GM10266 (cell line): Measurements from ENCODE around the gene BFSP2.

ENCODE experiments used
- DNase-seq: peaks from one replicate; pipeline ENCODE4 v3.0.0; 2012; ENCODE audit errors: extremely low spot score
- CTCF ChIP-seq: IDR thresholded peaks from 2 replicates; pipeline ENCODE4 v1.5.1; 2012; ENCODE audit warnings: mild to moderate bottlenecking, low read depth; ENCODE audit not compliant: control insufficient read depth, insufficient read depth; ENCODE audit errors: missing control alignments

BFSP2 gene

DNA sequence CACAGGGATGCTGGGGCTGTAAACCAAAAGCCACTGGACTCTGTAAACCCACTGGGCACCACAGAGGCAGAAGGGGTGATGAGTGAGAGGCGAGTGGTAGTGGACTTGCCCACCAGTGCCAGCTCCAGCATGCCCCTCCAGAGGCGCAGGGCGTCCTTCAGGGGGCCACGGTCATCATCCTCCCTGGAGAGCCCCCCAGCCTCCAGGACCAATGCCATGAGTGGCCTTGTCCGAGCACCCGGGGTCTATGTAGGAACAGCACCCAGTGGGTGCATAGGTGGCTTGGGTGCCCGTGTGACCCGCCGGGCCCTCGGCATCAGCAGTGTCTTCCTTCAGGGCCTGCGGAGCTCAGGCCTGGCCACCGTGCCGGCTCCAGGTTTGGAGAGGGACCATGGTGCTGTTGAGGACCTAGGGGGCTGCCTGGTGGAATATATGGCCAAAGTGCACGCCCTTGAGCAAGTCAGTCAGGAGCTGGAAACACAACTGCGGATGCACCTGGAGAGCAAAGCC lies at the start of gene BFSP2:
BFSP2 (plus strand) TSS at position 51 of the 510 bp plus-strand sequence; CDS start at position 79, 28 bp downstream.
- DNase-seq: no peak

DNA sequence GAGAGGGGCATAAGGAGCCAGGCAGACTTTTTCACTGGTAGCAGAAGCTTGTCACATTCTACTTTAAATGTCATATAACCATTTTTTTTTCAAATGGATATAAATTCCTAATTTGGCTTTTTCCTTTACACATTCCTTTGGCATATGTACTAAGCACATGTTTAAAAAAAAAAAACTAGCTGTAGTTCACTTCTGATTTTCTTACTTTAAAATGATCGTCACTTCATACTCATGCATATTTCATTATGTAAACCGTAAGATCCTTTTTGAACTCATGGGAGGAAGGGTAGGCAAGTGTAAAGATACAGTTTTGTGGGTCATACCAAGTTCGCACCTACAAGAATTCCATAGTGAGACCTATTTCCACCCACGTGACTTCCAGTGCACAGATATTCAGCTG lies 45.1 kb upstream of the BFSP2 start:
- TF ChIP-seq CTCF: no peak
- DNase-seq: no peak

More for the DNA sequence above, at the start of gene BFSP2:
- TF ChIP-seq CTCF: no peak

DNA sequence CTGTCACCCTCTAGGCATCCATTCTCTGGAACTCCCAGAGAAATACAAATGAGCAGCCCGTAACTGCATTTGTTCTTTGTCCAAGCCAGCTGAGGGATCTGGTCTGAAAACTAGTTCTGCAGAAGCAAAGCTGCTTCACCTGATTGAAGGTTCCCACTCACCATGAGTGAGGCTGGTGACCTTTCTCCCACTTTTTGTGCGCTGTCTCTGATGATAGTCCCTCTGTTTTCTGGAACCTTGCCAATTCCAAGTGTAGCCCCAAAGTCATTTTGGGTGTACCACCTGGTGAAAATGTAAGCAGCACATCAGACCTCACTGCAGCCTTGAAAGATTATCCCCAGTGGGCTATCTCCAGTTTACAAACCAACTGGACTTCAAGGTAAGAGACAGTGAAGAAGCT lies 39.4 kb upstream of the BFSP2 start:
- DNase-seq: no peak
- no peak for TF ChIP-seq CTCF

DNA sequence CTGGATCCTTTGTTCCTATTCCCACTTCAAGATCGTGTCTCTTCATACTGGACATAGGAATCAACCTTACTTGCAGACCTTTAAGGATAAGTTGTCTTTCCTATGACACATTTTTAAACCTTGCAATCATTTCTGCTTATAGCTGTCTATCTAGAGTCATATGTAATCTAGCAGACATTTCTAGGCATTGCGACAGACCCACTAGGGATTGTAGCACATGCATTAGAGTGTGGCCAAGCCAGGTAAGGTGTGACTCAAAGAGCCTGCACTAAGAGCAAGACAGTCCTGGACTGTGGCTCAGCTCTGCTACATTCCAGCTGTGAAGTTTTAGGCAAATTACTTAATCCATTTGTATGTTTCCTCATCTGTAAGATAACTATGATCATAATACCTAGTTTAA lies 38.8 kb upstream of the BFSP2 start:
- no peak for DNase-seq
- TF ChIP-seq CTCF: no peak

DNA sequence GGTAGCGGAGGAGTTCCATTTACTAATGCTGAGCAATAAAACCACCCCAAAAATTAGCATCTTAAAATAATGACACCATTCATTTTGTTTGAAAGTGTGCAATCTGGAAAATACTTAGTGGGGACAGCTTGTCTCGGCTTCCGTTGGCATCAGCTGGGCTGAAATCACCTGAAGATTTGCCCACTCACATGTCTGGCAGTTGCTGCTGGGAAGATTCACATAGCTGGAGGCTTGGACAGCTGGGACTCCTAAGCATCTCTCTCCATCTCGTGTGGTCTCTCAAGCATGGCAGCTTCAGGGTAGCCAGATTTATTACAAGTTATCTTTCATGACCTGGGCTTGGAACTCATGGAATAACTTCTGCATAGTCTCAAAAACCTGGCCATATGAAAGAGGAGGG lies 38.4 kb upstream of the BFSP2 start:
- TF ChIP-seq CTCF: no peak

GRCh38 chr3:133362539-133362938 lies 37.3 kb upstream of the BFSP2 start:
- TF ChIP-seq CTCF: no peak
- no peak for DNase-seq

More for the DNA sequence above, 38.4 kb upstream of the BFSP2 start:
- no peak for DNase-seq

- no peak for TF ChIP-seq CTCF
- no peak for DNase-seq
Measured at GRCh38 chr3:133364704-133365103, 35.2 kb upstream of the BFSP2 start.
